HG02798 (cell line): ENCODE results near the gene NYAP1.
"Not testable (repeated sequence)": the region's sequence is repeated elsewhere in the genome, so short reads cannot be mapped to it uniquely, and the experiment has no call there.

Source experiments
- ATAC-seq: cut with Tn5 transposase; IDR thresholded peaks from one replicate; pipeline ENCODE4 v1.9.1; 2021; ENCODE audit warnings: mild to moderate bottlenecking; ENCODE audit not compliant: unreplicated experiment, poor library complexity

NYAP1 gene

GRCh38 chr7:100539436-100540006, 55.8 kb downstream of the NYAP1 start:
- no peak for ATAC-seq

DNA sequence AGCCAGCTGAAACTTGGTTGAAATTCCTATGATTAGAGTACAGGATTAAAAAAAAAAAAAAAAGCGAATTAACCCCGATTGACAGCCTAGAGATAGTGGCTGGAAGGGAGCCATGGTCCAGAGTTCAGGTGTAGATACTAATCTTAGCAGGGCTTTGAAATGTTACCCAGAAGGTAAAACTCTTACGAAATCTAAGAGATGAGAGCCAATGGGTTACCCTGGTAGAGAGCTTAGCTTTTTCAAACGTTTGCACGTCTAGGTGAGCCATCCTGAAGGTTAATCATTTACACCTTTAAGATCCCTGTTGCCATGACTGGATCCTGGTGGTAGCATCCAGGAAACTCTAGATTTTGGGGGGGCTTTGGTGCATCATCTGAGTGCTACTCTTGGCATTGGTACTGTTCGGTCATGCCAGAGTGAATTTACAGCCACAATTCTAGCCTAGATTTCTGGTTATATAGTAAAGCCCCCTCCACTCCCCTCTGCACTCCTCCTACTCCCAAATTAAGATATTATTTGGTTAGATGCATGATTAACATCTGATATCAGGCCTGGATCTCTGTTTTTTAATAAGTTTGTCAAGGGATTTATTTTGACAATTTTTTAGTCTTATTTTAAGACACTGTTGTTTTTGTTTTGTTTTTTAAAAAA, 56.5 kb downstream of the NYAP1 start:
- no peak for ATAC-seq

- not testable (repeated sequence) for ATAC-seq
Observed at GRCh38 chr7:100541309-100541708, 57.6 kb downstream of the NYAP1 start.

DNA sequence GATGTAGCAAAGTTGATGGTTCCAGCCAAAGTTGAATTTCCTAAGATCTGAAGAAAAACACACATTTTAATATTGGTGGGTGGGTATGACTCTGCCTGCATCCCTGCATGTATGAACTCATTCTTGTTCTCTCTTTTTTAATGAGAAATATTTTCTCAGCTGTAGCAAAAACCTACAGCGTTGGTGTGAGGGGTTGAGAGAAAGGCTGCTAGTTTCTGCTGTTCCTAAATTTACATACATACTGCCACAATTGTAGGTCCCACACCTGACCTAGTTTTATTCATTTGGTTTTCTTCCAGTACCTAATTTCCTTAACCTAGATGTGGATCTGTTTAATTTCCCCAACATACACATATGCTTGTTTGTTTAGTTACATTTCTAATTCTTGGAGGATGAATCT, 59.9 kb downstream of the NYAP1 start:
- no peak for ATAC-seq

- no peak for ATAC-seq
Observed at GRCh38 chr7:100544386-100544785, 60.7 kb downstream of the NYAP1 start.
